HG03064 (cell line): Measurements from ENCODE around the gene CKM.

Experiments
- ATAC-seq: cut with Tn5 transposase; IDR thresholded peaks from one replicate; pipeline ENCODE4 v1.9.1; 2021; ENCODE audit warnings: low read depth; ENCODE audit not compliant: unreplicated experiment

The CKM gene

DNA sequence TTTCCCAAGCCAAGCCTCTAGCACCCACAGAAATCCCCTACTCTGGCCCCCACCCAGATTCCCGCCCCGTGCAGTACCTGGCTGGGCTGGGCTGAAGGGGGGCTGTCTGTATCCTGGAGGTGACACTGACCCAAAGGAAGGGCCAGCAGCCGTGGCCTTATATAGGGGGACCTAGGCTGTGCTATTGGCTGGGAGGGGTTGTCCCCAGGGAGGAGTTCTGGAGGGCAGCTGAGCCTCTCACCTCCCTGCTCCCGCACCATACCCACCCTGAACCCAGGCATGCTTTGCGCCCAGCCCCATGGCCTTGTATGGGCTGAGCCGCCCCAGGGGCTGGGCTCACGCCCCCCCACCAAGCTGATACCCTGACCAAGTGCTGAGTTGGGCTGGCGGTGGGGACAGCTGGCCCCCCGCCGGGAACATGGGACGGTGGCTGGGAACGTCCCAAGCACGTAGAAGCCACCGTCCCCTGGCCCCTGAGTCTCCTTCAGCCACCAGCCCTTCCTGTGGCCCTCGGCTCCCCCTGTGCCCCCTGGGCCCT lies at the start of gene CKM:
CKM (minus strand) TSS at position 132 of the 538 bp plus-strand sequence. CDS start 3,162 bp downstream, outside the sequence.
- no peak for ATAC-seq

DNA sequence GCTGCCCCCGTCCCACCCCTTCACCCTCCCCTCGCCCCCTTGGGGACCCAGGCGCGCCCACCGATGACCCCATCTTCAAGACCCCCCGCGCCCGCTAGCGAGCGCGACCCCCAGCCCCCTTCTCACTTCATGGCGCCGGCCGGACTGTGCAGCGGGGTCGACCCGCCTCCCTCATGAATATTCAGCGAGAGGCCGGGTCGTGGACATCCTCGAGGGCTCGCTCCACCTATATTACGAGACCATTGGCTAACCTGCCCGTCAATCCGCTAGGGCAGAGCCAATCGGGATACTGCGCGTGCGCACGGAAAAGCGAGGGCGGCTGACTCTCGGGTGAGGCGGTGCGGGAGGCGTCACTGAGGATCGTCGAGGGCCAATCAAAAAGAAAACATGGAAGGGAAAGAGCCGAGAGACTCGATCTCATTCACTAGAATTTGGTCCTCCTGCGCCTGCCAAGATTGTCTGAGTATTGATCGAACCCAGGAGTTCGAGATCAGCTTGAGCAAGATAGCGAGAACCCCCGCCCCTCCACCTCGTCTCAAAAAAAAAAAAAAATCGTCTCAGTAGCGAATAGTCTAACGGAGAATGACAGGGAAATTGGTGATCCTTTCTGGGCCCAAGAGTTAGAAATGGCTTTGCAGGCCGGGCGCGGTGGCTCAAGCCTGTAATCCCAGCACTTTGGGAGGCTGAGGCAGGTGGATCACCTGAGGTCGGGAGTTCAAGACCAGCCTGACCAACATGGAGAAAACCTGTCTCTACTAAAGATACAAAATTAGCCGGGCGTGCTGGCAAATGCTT lies 47.9 kb upstream of the CKM start, which contains the start of gene ERCC2:
ERCC2 (minus strand) TSS at position 164 of the 795 bp plus-strand sequence; CDS start at position 131, 33 bp downstream.
- ATAC-seq, result peak; percentile 95

DNA sequence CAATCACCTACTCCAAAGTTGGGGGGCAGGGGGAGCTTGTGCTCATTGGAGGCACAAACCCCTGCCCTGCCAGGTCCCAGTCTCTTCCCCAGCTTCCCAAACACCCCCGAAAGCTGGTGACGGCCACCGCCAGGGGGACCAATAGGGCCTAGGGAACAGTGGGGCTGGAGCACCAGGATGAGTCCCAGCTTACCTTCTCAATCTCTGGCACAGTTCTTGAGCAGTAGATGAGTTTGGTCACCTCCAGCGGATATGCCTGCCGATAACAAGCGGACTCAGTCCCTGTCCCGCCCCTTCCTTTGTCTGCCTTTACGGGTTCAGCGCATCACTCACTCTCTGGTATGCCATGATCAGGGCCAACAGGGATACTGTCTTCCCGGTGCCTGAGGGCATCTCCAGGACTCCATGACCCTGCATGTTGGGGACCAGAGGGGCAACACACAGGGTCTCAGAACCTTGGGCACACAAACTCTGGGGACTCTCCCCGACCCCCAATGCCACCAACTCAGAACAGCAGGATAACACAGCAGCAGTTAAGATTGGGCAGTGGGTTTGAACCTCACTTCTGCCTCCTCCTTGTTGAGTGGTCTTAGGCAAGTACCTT lies 46.2 kb upstream of the CKM start:
- no peak for ATAC-seq

DNA sequence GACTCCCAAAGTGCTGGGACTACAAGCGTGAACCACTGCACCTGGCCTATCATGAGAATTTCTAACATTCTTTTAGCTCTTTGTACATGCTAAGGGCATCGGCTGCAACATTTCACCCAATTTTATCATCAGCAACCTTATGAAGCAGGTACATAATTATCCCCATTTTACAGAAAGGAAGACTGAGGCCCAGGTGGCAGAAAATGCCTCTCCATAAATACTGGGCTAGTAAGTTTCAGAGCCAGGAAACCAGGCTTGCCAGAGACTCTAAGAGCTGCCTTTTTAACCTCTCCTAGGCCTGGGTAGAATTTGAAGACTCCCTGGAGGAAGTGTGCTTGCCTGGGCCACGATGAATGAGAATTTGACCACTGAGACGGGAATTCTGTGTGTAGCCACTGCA lies 45.5 kb upstream of the CKM start:
- ATAC-seq, result no peak

DNA sequence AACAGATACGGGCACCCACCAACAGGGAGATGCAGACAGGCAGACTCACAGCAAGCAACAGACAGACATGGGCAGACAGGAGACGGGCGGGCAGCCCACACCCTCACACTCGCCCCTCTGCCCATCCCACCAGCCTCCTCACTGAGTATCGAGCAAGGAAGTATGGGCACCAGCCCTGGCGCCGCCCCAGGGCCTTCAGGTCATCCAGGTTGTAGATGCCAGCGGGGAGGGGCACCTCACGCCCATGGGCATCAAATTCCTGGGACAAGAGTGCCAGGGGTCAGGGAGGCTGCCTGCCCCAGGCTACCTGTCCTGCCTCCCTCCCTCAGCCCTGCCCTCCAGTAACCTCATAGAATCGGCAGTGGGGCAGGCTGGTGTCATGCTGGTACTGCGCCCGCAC lies 42.0 kb upstream of the CKM start:
- no peak for ATAC-seq

DNA sequence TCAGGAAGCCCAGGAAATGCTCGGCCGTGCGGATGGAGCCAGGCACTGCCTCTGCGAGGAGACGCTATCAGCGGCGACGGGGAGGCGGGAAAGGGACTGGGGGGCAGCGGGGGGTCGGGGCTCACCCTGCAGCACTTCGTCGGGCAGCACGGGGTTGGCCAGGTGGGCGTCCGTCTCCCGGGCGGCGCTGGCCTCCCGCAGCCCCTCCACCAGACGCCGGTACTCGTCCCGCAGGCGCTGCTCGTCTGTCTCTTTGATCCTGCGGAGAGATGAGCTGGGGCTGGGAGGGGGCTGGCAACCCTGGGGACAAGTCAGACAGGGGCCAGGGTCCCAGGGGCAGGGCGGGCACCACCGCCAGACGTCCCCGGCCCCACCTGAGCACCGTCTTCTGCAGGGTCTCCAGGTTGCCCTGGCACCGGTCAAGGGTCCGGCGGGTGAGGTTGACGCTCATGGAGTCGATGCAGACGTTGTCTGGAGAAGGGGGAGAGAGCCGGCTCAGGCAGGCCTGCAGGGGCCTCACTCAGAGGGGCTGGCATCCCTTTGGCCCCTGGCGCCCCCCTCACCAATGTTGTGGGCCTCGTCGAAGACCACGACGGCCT lies 41.3 kb upstream of the CKM start:
- ATAC-seq, result no peak

DNA sequence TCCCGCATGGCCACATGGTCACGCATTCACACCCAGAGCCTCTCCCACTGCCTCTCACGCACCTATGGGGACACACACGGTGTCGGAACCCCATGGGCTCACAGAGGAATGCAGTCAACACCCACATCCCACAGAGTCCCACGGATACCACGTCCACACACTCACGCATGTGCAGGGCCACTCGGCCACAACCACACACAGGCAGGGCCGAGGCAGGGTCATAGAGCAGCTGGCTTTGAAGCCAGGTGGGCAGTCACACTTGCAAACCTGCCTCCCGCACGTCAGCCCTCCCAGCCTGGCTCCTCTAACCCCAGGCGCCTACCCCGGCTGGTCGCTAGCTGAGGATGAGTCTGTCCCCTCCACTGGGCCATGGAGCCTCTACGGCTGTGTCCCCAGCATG lies 39.6 kb upstream of the CKM start:
- ATAC-seq, result no peak

DNA sequence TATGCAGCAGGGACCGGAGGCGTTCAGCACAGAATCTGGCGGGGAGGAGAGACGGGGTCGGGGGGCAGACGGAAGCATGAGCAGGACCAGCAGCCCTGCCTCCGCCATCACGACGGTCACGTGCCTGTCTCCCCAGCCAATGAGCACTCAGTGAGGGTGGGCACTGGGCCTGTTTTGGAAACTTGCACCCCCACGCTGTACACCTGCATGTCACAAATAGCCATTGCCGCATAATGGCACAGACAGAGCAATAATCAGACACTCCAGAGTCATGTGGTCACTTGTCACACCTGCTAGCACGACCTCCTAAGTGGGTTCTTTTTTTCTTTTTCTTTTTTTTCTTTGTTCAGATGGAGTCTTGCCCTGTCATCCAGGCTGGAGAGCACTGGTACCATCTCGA lies 38.9 kb upstream of the CKM start:
- no peak for ATAC-seq

DNA sequence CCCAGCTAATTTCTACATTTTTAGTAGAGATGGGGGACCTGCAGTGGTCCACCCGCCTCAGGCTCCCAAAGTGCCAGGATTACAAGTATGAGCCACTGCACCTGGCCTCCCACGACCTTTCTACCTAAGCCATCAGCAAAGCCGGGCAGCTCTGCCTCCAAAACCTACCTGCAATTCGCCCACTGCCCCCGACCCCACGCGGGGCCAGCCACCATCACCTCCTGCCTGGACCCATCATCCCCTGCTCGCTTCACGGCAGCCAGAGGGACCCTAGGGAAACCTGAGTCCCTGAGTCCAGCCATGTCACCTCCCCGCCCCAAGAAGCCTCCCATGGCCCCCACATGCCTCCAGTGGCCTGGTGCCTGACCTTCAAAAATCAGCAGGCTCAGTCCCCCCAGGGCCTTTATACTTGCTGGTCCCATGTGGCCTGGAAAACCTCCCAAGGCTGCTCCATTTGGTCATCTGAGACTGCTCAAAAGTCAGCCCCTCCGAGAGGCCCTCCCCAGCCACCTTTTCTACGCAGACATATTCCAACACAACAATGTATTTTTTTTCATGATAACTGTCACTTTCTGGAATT lies 35.6 kb upstream of the CKM start:
- ATAC-seq, result no peak

DNA sequence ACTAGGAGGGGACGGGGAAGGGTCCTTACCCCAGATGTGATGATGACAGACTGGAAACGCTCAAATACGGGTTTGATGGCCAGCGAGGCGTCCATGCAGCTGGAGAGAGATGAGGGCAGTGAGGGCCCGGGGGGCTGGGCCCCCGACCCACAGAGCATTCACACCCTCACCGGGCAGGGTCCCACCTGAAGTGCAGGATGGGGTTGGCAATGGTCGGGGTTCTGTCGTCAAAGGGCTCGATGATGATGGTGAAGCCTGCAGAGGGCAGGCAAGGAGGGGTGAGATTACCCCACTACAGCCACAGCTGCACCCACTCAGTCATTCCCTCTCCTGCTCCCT lies 34.7 kb upstream of the CKM start:
- no peak for ATAC-seq

DNA sequence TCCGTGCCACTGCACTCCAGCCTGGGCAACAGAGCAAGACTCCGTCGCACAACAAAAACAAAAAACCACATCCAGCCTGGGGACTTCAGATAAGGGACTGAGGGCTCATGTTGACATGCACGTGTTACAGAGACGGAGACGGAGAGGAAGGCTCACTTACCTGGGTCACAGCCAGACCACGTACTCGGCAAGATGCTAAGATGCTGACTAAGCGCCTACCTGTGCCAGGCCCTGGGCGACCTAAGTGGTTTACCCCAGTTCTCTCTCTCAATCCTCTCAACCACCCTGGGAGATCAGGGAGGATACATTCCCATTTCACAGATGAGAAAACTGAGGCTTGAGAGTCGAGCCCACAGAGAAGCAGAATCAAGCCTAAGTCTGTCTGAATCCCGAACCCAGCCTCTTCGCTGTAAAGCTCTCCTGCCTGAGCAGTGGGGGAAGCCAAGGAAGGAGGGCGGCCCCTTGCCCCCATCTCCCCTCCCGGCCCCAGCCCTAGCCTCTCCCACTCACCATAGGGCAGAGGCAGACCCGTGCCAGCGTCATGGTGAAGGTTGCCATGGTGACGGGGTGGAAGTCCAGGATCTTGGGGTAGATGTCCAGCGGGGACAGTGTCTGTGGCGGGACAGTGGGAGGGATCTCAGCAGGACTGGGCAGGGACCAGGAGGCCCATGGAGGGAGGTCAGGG lies 34.2 kb upstream of the CKM start:
- ATAC-seq, result no peak

DNA sequence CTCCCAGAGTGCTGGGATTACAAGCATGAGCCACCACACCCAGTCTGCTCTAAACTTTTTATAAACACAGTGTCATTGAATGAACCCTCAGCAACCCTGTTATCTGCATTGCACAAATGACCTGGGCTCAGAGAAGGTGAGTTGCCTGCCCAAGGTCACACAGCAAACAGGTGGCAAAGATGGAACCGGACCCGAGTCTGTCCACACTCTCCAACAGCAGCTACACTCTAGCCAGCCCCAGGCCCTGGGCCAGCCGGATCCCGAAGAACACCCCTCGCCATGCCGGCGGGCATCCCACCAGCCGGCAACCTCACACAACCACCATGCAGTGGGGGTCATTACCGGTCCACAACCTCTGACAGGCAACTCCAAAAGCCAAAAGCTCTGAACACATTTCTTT lies 33.2 kb upstream of the CKM start:
- no peak for ATAC-seq

DNA sequence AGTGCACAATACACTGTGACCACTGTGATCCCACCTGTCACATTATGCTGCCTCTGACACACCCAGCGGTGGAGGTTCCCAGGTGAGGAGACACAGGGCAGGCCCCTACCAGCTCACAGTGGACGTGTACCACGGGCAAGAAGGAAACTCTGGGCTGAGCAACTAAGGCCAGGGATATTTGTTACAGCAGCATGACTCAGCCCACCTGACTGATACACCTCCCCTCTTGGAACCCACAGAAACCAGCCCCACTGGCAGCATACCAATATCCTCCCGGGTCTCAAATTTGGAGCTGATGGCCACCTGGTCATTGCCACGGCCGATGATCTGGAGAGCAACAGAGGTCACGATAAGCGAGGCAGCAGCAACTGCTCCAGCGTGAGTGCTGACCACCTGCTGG lies 32.7 kb upstream of the CKM start:
- no peak for ATAC-seq

DNA sequence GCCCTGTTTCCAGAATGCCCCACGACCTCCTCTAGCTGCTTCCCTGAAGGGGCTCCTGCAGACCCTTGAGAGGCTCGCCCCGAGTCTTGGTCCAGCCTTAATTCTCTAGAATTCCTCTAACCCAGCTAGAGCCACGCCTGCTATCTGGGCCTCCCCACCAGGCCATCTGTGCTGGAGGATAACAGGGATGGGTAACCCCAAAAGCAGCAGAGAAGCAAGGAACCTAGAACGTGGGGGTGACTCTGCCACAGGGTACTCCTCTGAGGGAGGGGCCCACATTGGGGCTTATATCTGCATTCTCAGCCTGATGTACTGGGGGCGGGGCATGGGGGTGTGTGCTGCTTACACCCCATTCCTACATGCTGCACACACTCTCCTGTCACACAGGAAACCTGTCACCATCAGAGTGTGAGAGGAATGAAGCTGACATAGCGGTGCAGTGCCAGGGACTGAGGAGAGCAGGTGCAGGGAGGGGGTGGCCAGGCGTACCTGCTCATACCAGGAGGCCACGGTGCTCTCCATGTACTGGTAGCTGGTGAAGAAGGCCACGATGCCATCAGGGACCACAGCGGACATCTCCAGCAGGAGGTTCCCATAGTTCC lies 31.7 kb upstream of the CKM start:
- no peak for ATAC-seq

DNA sequence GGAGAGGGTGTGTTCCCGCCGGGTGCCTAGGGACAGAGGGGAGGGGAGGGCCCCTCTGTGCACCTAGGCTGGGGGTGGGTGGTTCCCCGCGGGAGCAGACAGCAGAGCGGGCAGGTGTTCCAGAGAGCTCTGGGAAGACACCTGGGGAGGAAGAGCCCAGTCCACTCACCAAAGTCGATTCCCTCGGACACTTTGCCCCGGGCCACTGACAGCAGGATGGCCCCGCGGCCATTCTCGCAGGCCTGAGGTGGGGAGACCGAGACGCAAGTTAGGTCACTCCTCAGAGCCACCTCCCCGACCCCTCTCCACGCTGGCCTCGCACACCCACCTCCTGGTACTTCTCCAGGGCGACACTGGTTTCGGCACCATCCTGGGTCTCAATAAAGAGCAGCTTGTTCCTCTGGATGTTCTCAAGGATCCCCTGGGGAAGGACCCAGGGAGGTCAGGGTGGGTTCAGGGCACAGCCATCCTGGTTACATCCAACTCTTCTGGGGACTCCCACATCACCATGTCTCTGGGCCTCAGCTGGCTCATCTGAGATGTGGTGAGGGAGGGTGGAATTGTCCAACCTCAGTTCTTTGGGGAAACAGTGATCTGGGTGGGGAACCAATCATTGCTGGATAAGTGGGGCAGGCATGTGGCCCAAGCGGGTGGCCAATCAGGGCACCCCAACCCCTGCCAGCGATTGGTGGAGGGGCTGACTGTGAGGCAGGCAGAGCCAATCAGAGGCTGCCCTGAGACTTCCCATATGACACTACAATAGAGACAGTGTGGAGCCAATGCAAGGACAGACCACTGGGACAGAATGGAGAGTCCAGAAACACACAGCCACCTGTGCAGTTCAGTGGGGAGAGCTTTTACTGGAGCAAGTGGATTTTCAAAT lies 30.5 kb upstream of the CKM start:
- no peak for ATAC-seq

DNA sequence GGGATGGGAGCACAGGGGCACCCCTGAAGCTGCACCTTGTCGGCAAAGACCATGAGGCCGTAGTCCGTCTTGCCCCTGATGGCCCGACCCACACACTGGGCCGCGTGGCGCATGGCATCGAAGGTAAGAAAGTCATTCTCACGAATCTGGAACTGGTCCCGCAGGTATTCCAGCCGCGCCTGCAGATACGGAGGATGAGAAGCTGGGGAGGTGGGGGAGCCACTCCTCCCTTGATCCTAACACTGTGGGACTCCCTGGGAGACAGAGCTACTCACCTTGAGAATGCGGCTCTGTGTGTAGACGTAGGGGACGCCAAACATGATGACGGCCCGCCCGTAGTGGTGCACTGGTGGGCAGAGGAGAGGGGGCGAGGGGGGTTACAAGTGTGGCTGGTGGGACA lies 29.8 kb upstream of the CKM start:
- no peak for ATAC-seq

DNA sequence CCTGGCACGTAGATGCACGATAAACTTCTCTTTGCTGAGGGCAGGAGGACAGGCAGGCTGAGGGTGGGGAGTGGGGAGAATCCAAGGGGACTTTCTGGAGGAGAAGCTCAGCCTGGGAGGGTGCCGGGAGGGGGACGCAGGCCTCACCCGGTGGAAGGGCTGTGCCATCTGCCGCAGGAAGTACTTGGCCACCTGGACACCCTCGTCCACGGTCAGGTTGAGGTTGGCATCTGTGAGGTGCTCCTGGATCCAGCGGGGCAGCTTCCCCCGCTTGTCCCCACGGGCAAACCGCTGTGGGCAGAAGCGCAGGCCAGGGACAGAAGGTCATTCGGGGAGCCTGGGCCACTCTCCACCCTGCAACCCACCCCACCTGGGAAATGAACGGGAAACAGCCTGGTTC lies 29.4 kb upstream of the CKM start:
- no peak for ATAC-seq

DNA sequence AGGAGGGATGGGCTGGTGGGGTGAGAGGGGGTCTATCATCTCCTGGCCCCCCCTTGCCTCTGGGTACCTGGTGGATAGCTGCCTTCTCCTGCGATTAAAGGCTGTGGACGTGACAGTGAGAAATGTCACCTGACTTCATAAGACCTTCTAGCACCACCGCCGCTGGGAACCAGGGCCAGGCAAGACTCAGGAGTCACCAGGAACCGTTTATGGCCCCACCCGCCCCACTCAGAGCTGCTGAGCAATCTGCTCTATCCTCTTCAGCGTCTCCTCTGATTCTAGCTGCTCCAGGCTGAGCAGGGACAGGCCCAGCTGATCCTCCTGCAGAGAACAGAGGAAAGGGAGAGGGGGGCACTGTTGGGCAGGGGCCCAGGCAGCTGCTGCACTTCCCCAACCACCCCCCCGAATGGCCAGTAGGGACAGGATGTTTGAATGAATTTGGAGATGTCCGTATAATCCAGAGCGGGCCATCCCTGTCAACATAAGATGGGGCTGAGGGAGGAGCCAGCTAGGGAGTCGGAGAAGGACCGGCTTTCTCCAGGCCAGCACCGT lies 28.8 kb upstream of the CKM start:
- no peak for ATAC-seq

DNA sequence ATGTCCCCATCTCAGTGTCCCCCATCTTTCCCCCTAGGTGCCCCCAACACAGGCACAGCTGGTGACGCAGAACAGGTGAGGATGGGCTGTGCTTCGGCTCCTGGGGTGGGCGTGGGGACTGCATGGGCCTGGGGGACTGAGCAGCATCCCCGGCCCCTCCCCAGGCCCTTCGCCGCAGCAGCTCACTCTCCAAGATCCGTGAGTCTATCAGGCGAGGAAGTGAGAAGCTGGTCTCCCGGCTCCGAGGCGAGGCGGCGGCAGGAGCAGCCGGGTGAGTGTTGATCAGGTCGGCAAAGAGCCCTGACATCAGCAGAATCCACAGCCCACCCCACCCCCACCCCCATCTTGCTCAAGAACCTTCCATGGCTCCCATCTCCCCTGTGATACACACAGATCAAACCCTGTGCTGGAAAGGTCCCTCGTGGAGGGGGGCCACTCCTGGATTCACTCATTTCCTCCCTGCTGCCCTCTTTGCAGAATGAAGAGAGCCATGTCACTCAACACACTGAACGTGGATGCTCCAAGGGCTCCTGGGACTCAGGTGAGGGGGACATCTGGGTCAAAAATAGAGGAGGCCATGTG lies 27.9 kb upstream of the CKM start:
- ATAC-seq, result no peak
